Omental fat pad (tissue), 4 donors: ENCODE measurements around the gene SLC10A6. TPM values are rescaled to one million over a fixed set of nuclear protein-coding genes. Genes with fewer than 3 reads are reported as not detected.
A peak's percentile ranks its signal among the peaks of the same experiment; 100 is the strongest.

Source experiments
- ATAC-seq: fragments of 150-250 bp; one replicate; pipeline ENCODE4 v1.9.1; 2016; ENCODE audit warnings: mild to moderate bottlenecking, moderate library complexity; ENCODE audit not compliant: low FRiP score
- DNase-seq: peaks from one replicate; pipeline ENCODE4 v3.0.0-alpha.2; 2019; ENCODE audit warnings: low spot score
- total RNA-seq, 4 donors: library from RNA; depleted of rRNA; stranded (reverse); fragments of >200 nt; gene quantifications; one replicate each; pipeline ENCODE4 v1.1.0, GENCODE V29; 2016
- TF ChIP-seq, protein P1 (sequence below), 3 donors: fragments of 450-650 bp; IDR thresholded peaks; one replicate each; pipeline ENCODE4 v1.5.1; 2016 to 2017; ENCODE audit warnings: antibody characterized with exemption in 3 of 3, mild to moderate bottlenecking in 3 of 3, moderate library complexity in 2 of 3

Gene SLC10A6
- total RNA-seq, 4 donors from 2014 or later, result 5.8 to 25.9 (median 14.0) TPM

DNA sequence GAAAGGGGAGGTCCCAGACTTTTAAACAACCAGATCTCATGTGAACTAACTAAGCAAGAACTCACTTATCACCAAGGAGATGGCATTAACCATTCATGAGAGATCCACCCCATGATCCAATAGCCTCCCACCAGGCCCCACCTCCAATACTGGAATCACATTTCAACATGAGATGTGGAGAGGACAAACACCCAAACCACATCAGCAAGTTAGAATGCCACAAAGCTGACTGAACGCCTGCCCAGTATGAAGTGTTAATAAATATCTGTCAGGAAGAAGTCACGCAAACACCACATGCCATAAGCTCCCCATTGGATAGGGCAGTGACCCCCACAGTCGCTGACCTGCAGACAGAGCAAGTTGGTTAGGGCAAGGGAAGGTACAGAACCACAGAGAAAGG, 14.3 kb downstream of the SLC10A6 start:
- TF ChIP-seq, protein P1, sequence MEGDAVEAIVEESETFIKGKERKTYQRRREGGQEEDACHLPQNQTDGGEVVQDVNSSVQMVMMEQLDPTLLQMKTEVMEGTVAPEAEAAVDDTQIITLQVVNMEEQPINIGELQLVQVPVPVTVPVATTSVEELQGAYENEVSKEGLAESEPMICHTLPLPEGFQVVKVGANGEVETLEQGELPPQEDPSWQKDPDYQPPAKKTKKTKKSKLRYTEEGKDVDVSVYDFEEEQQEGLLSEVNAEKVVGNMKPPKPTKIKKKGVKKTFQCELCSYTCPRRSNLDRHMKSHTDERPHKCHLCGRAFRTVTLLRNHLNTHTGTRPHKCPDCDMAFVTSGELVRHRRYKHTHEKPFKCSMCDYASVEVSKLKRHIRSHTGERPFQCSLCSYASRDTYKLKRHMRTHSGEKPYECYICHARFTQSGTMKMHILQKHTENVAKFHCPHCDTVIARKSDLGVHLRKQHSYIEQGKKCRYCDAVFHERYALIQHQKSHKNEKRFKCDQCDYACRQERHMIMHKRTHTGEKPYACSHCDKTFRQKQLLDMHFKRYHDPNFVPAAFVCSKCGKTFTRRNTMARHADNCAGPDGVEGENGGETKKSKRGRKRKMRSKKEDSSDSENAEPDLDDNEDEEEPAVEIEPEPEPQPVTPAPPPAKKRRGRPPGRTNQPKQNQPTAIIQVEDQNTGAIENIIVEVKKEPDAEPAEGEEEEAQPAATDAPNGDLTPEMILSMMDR (IDR thresholded peaks at IDR 0.05), result no peak
- no peak for ATAC-seq

DNA sequence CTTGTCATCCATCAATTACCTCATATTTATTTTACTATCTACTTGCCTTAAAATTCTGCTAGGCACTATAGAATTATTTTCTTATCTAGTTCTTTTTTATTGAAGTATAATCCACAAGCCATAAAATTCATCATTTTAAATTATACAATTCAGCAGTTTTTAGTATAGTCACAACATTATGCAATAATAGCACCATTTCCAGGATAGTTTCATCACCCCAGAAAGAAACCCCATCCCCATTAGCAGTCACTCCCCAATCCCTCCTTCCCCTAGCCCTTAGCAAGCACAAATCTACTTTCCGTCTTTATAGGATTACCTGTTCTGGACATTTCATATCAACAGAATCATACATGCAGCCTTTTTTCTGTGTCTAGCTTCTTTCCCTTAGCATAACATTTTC, 15.6 kb downstream of the SLC10A6 start:
- DNase-seq (no peak), ATAC-seq (no peak)
- TF ChIP-seq, protein P1 (IDR thresholded peaks at IDR 0.05), result no peak

More for the DNA sequence above, 14.3 kb downstream of the SLC10A6 start:
- no peak for DNase-seq

DNA sequence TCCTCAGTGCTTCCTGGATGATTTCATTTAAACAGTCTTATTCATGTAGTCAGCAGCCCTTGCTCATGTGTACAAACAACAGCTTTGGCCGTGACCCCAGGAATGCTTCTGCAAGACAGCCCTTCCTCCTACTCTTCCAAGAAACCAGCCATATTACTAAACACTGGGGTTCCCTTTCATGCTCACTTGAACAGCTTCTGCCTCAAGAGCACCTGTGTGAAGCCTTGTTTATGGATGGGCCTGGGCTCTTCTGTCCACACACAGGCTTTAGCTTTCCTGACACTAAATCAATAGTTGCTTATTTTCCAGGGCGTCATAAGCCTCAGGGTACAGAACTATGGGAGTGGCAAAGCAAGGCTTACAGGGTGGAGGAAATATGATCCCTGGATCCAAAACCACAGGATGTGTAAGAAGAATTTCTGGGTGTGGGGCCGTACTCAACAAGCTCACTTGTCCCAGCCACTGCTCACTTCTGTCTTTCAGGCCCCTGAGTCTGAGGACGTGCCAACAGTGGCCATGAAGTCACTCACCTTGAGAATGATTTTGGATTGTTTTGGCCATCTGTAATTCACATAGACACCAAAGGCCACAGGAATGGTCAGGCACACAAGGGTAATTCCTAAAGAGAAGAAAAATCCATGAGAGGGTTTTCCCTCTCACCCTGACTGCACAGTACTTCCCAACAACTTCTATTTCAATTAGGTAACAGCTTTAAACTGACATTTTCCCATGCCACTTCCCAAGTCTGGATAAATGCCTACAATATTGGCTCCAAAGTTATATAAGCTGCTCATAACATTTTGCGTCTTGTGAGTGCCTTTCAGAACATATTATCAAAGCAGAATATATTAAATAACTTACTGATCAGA, 17.7 kb downstream of the SLC10A6 start:
- DNase-seq (no peak), ATAC-seq (peak; percentile 66)
- TF ChIP-seq, protein P1 (IDR thresholded peaks at IDR 0.05), result no peak

DNA sequence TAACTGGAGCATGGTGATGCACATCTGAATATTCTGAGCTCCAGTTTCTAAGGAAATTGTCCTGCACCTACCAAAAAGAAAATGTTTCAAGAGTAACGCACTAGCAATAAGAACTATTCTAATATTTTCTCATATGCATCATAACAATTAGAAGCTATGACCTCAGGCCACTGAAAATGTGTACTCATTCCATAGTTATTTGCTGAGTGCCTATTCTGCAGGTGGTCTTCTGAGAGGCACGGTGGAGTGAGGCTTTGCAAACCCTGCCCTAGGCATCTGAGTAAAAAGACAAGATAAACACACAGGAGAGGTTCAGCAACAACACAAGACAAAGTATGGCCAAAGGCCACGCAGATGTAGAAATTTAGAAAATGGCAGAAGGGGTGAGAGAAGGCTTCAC, 23.7 kb downstream of the SLC10A6 start:
- DNase-seq, result no peak
- no peak for ATAC-seq
- TF ChIP-seq, protein P1 (IDR thresholded peaks at IDR 0.05), result no peak

DNA sequence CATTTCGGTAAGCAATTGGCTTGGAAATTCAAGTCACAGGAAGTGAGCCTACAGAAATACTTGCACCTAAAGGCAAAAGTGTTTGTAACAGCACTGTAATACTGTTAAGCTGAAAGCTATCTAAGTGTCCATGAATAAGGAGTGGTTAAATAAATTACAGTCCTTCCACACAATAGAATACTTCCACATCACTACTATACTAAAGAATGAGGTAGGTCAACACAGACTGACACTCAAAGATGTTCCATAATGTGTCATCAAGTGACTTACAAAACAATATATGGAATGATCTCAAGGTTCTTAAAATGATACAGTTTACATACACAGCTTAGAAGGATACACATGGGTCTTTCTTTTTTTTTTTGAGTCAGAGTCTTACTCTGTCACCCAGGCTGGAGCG, 27.0 kb downstream of the SLC10A6 start:
- no peak for DNase-seq
- TF ChIP-seq, protein P1 (IDR thresholded peaks at IDR 0.05), result no peak
- ATAC-seq, result no peak

DNA sequence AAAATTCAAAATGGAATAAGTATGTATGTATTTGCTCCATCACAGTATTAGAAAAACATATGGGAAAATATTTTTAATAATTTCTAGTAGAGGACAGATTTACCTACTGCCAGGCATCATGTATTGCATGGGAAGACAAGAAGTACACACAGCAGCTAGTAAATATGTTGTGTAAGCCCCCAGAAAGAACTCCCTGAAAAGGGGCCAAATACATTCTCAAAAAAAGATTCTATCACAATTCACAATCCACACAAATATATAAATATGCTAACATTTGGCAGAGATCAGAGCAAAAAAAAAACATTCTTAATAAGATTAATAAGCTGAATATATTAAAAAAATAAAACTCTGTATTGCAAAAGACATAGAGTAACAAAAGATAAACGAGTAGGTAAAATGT, 28.0 kb downstream of the SLC10A6 start:
- no peak for ATAC-seq
- TF ChIP-seq, protein P1 (IDR thresholded peaks at IDR 0.05), result no peak
- no peak for DNase-seq

DNA sequence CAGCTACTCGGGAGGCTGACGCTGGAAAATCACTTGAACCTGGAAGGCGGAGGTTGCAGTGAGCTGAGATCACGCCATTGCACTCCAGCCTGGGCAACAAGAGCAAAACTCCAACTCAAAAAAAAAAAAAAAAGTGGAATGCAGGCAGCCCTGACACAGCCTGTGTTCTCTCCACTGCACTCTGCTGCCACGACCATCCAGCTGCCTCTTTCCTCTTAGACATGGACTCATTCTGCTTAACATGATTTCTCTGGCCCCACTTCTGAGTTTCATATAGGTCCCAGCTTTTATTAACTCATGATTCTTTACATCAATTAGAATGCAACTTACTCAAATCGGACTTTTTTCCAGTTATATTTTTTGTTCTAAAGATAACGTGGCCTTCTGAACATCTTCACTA, 29.6 kb downstream of the SLC10A6 start:
- DNase-seq (no peak), ATAC-seq (no peak)
- TF ChIP-seq, protein P1 (IDR thresholded peaks at IDR 0.05), result no peak
